Spinal cord (tissue), 10 donors: ENCODE measurements around the gene SETD1A. TPM values are rescaled to one million over a fixed set of nuclear protein-coding genes. Genes with fewer than 3 reads are reported as not detected.

Source experiments
- DNase-seq, 6 donors: peaks; one replicate each; pipeline versions ENCODE4 v3.0.0 to v3.0.0-alpha.2; 2013 to 2015; ENCODE audit warnings: low spot score in 6 of 6, low read depth in 4 of 6
- H3K27ac ChIP-seq: one replicate; pipeline ENCODE4 v1.5.1; 2013; ENCODE audit warnings: low read depth, low read length, control low read depth
- H3K27me3 ChIP-seq: one replicate; pipeline ENCODE4 v1.6.1; 2013; ENCODE audit warnings: low read length; ENCODE audit not compliant: control insufficient read depth, insufficient read depth
- H3K36me3 ChIP-seq: one replicate; pipeline ENCODE4 v1.6.1; 2013; ENCODE audit warnings: low read length; ENCODE audit not compliant: control insufficient read depth, insufficient read depth
- H3K4me1 ChIP-seq: one replicate; pipeline ENCODE4 v1.6.1; 2013; ENCODE audit warnings: low read length; ENCODE audit not compliant: control insufficient read depth, insufficient read depth
- H3K4me3 ChIP-seq: one replicate; pipeline ENCODE4 v1.5.1; 2013; ENCODE audit warnings: low read depth, low read length, control low read depth
- H3K9me3 ChIP-seq: one replicate; pipeline ENCODE4 v1.6.1; 2013; ENCODE audit warnings: low read length; ENCODE audit not compliant: control insufficient read depth, insufficient read depth
- WGBS: methylation state at CpG from one replicate; pipeline ENCODE4 v1.1.5; 2013; ENCODE audit warnings: missing lambda C conversion rate; ENCODE audit not compliant: insufficient coverage; 5-methylcytosine and 5-hydroxymethylcytosine counted together
- polyA plus RNA-seq, 2 donors: library from polyadenylated mRNA; unstranded; fragments of 120-200 nt; gene quantifications; one replicate each; pipeline ENCODE4 v1.2.1, GENCODE V29; 2013; ENCODE audit not compliant: insufficient read length in 2 of 2
- total RNA-seq, 2 donors: library from RNA; depleted of rRNA in 1 of 2; stranded (reverse); fragments of 120-200 nt in 1 of 2; fragments of >200 nt in 1 of 2; gene quantifications; one replicate each; pipeline versions ENCODE4 v1.2.3 to v1.2.4, GENCODE V29; 2013 to 2014
- donor health status: healthy.

The SETD1A gene
- total and polyA plus RNA-seq, 4 donors = 2.3 to 17.4 (median 10.8) TPM

GRCh38 chr16:30995927-30996323 is 38.4 kb downstream of the SETD1A start:
- peaks cover 13% of the 10 kb centered on the region for H3K4me1 ChIP-seq
- WGBS = 89% methylated on average over 8 of the region's 11 CpGs
- H3K36me3 ChIP-seq = peaks cover 69% of the 10 kb centered on the region
- H3K9me3 ChIP-seq = no peaks in the 10 kb centered on the region
- no peak for DNase-seq
- no peak overlapping the region for H3K4me3 ChIP-seq
- H3K27me3 ChIP-seq = no peaks in the 10 kb centered on the region
- H3K27ac ChIP-seq = no peak overlapping the region

GRCh38 chr16:30996324-30996984 is 38.9 kb downstream of the SETD1A start:
- H3K9me3 ChIP-seq = no peaks in the 10 kb centered on the region
- no peaks in the 10 kb centered on the region for H3K27me3 ChIP-seq
- 42% methylated on average over 15 of the region's 23 CpGs for WGBS
- peaks cover 13% of the 10 kb centered on the region for H3K4me1 ChIP-seq
- H3K27ac ChIP-seq = no peak overlapping the region
- H3K36me3 ChIP-seq = peaks cover 68% of the 10 kb centered on the region
- no peak for DNase-seq
- H3K4me3 ChIP-seq = peak overlapping the region; percentile 26

- Histone ChIP-seq H3K27me3 (no peaks in the 10 kb centered on the region), H3K36me3 (peaks cover 69% of the 10 kb centered on the region), H3K4me3 (peak overlapping the region; percentile 31), H3K27ac (no peak overlapping the region), H3K4me1 (peaks cover 13% of the 10 kb centered on the region), H3K9me3 (no peaks in the 10 kb centered on the region)
- WGBS = 6% methylated on average over 57 of the region's 60 CpGs
- peak in 2 of 6 donors; percentile 28 to 64 for DNase-seq
Measured at GRCh38 chr16:30996985-30997724, 39.6 kb downstream of the SETD1A start.

- peaks cover 65% of the 10 kb centered on the region for H3K36me3 ChIP-seq
- WGBS = 67% methylated on average over 21 of the region's 21 CpGs
- H3K4me3 ChIP-seq = peak overlapping the region; percentile 31
- peaks cover 16% of the 10 kb centered on the region for H3K4me1 ChIP-seq
- DNase-seq = no peak
- H3K27ac ChIP-seq = no peak overlapping the region
- H3K27me3 ChIP-seq = no peaks in the 10 kb centered on the region
- no peaks in the 10 kb centered on the region for H3K9me3 ChIP-seq
Measured at GRCh38 chr16:30997725-30998711, 40.5 kb downstream of the SETD1A start.

GRCh38 chr16:30998852-30999761 is 41.6 kb downstream of the SETD1A start:
- no peak for DNase-seq
- H3K9me3 ChIP-seq = no peaks in the 10 kb centered on the region
- peaks cover 21% of the 10 kb centered on the region for H3K4me1 ChIP-seq
- H3K27ac ChIP-seq = no peak overlapping the region
- H3K4me3 ChIP-seq = no peak overlapping the region
- H3K36me3 ChIP-seq = peaks cover 60% of the 10 kb centered on the region
- WGBS = 62% methylated on average over 5 of the region's 6 CpGs
- no peaks in the 10 kb centered on the region for H3K27me3 ChIP-seq

GRCh38 chr16:31000671-31001382 is 43.3 kb downstream of the SETD1A start:
- H3K9me3 ChIP-seq = no peaks in the 10 kb centered on the region
- H3K27me3 ChIP-seq = no peaks in the 10 kb centered on the region
- 94% methylated on average over 12 of the region's 19 CpGs for WGBS
- peaks cover 58% of the 10 kb centered on the region for H3K36me3 ChIP-seq
- no peak for DNase-seq
- peaks cover 21% of the 10 kb centered on the region for H3K4me1 ChIP-seq
- H3K4me3 ChIP-seq = no peak overlapping the region
- no peak overlapping the region for H3K27ac ChIP-seq

GRCh38 chr16:31001507-31002249 is 44.1 kb downstream of the SETD1A start:
- Histone ChIP-seq H3K9me3 (no peaks in the 10 kb centered on the region), H3K4me3 (no peak overlapping the region), H3K27ac (no peak overlapping the region), H3K4me1 (peaks cover 18% of the 10 kb centered on the region), H3K27me3 (no peaks in the 10 kb centered on the region), H3K36me3 (peaks cover 62% of the 10 kb centered on the region)
- DNase-seq = no peak
- 68% methylated on average over 16 of the region's 16 CpGs for WGBS

- Histone ChIP-seq H3K27me3 (no peaks in the 10 kb centered on the region), H3K36me3 (peaks cover 63% of the 10 kb centered on the region), H3K9me3 (no peaks in the 10 kb centered on the region), H3K4me1 (peaks cover 13% of the 10 kb centered on the region), H3K4me3 (no peak overlapping the region), H3K27ac (no peak overlapping the region)
- no peak for DNase-seq
- WGBS = 79% methylated on average over 9 of the region's 10 CpGs
Measured at GRCh38 chr16:31002250-31002700, 44.7 kb downstream of the SETD1A start.
